ENCODE measurements around the gene FUCA2.

DNA sequence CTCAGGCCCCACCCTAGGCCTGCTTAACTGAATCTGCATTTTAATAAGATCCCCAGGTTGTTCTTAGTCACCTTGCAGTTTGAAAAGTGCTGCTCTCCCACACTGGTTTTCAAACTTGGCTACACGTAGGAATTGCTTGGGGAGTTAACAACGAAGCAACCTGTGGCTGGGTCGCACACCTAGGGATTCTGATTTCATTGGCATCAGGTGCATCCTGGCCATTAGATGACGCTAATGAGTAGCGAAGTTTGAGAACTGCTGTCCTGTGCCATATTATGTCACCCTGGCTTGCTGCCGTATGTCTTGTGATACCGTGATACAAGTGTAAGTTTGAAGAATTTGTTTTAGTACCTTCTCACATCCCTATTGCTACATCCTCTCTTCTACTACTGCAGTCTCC lies 28.2 kb upstream of the FUCA2 start:
- TF ChIP-seq, protein P1, sequence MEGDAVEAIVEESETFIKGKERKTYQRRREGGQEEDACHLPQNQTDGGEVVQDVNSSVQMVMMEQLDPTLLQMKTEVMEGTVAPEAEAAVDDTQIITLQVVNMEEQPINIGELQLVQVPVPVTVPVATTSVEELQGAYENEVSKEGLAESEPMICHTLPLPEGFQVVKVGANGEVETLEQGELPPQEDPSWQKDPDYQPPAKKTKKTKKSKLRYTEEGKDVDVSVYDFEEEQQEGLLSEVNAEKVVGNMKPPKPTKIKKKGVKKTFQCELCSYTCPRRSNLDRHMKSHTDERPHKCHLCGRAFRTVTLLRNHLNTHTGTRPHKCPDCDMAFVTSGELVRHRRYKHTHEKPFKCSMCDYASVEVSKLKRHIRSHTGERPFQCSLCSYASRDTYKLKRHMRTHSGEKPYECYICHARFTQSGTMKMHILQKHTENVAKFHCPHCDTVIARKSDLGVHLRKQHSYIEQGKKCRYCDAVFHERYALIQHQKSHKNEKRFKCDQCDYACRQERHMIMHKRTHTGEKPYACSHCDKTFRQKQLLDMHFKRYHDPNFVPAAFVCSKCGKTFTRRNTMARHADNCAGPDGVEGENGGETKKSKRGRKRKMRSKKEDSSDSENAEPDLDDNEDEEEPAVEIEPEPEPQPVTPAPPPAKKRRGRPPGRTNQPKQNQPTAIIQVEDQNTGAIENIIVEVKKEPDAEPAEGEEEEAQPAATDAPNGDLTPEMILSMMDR (IDR thresholded peaks at IDR 0.05): no peak
- TF ChIP-seq POLR2A (IDR thresholded peaks at IDR 0.05): no peak
- TF ChIP-seq POLR2AphosphoS5 (IDR thresholded peaks at IDR 0.05): no peak
